Measurements from ENCODE around the gene SMCO4. TPM values are rescaled to one million over a fixed set of nuclear protein-coding genes. Genes with fewer than 3 reads are reported as not detected.

The SMCO4 gene
- total RNA-seq, 1 donor from 2014 or later, result 29.3 TPM

GRCh38 chr11:93480756-93481155 lies 62.4 kb downstream of the SMCO4 start:
- peaks cover 19% of the 10 kb centered on the region for H4K20me1 ChIP-seq (ENCODE audit: insufficient read depth, low read length)

GRCh38 chr11:93480256-93480655 lies 62.9 kb downstream of the SMCO4 start:
- Mint-ChIP-seq H3K36me3 (ENCODE audit: low read depth, unreplicated experiment) (peaks cover 23% of the 10 kb centered on the region), H3K4me1 (ENCODE audit: low read depth, unreplicated experiment) (peaks cover 15% of the 10 kb centered on the region), H3K27ac (ENCODE audit: unreplicated experiment) (no peak overlapping the region), H3K9me3 (ENCODE audit: unreplicated experiment) (no peaks in the 10 kb centered on the region), H3K4me3 (ENCODE audit: unreplicated experiment) (no peak overlapping the region), H3K27me3 (ENCODE audit: low read depth, unreplicated experiment) (no peaks in the 10 kb centered on the region)
- TF ChIP-seq EZH2 (IDR thresholded peaks at IDR 0.05; ENCODE audit: insufficient read depth, low read length), result no peak
- no peak for TF ChIP-seq CTCF (IDR thresholded peaks at IDR 0.05; ENCODE audit: insufficient read depth, low read depth, low read length)
- H3K27me3 ChIP-seq (ENCODE audit: insufficient read depth, low read length), result no peaks in the 10 kb centered on the region
- H3K9me3 ChIP-seq (ENCODE audit: insufficient read depth, low read depth, low read length), result no peaks in the 10 kb centered on the region
- H3K4me3 ChIP-seq (ENCODE audit: insufficient read depth, low read depth, low read length), result no peak overlapping the region
- no peaks in the 10 kb centered on the region for H3K36me3 ChIP-seq (ENCODE audit: insufficient read depth, low read length)
- H3K4me2 ChIP-seq (ENCODE audit: low read length), result no peak overlapping the region
- H3K9ac ChIP-seq (ENCODE audit: low read length), result no peak overlapping the region
- H3K27ac ChIP-seq (ENCODE audit: low read depth, low read length), result no peak overlapping the region
- no peak overlapping the region for H2AFZ ChIP-seq (ENCODE audit: low read depth, low read length)
- FAIRE-seq (no peak), DNase-seq (ENCODE audit: low read depth) (no peak)
- no peaks in the 10 kb centered on the region for H3K79me2 ChIP-seq (ENCODE audit: insufficient read depth, low read length)
- H4K20me1 ChIP-seq (ENCODE audit: insufficient read depth, low read length), result peaks cover 16% of the 10 kb centered on the region
- H3K4me1 ChIP-seq (ENCODE audit: insufficient read depth, low read length), result peaks cover 6% of the 10 kb centered on the region

More at GRCh38 chr11:93480756-93481155, 62.4 kb downstream of the SMCO4 start:
- no peaks in the 10 kb centered on the region for H3K79me2 ChIP-seq (ENCODE audit: insufficient read depth, low read length)
- H2AFZ ChIP-seq (ENCODE audit: low read depth, low read length), result no peak overlapping the region
- H3K36me3 ChIP-seq (ENCODE audit: insufficient read depth, low read length), result no peaks in the 10 kb centered on the region
- Mint-ChIP-seq H3K9me3 (ENCODE audit: unreplicated experiment) (no peaks in the 10 kb centered on the region), H3K4me1 (ENCODE audit: low read depth, unreplicated experiment) (peaks cover 15% of the 10 kb centered on the region), H3K4me3 (ENCODE audit: unreplicated experiment) (no peak overlapping the region), H3K27me3 (ENCODE audit: low read depth, unreplicated experiment) (no peaks in the 10 kb centered on the region), H3K27ac (ENCODE audit: unreplicated experiment) (no peak overlapping the region), H3K36me3 (ENCODE audit: low read depth, unreplicated experiment) (peaks cover 23% of the 10 kb centered on the region)
- no peaks in the 10 kb centered on the region for H3K9me3 ChIP-seq (ENCODE audit: insufficient read depth, low read depth, low read length)
- no peak for TF ChIP-seq CTCF (IDR thresholded peaks at IDR 0.05; ENCODE audit: insufficient read depth, low read depth, low read length)
- TF ChIP-seq EZH2 (IDR thresholded peaks at IDR 0.05; ENCODE audit: insufficient read depth, low read length), result no peak
- H3K4me1 ChIP-seq (ENCODE audit: insufficient read depth, low read length), result peaks cover 6% of the 10 kb centered on the region
- H3K4me2 ChIP-seq (ENCODE audit: low read length), result no peak overlapping the region
- FAIRE-seq (no peak), DNase-seq (ENCODE audit: low read depth) (no peak)
- H3K4me3 ChIP-seq (ENCODE audit: insufficient read depth, low read depth, low read length), result no peak overlapping the region
- H3K27me3 ChIP-seq (ENCODE audit: insufficient read depth, low read length), result no peaks in the 10 kb centered on the region
- H3K27ac ChIP-seq (ENCODE audit: low read depth, low read length), result no peak overlapping the region
- H3K9ac ChIP-seq (ENCODE audit: low read length), result no peak overlapping the region

- TF ChIP-seq EZH2 (IDR thresholded peaks at IDR 0.05; ENCODE audit: insufficient read depth, low read length) (no peak), CTCF (IDR thresholded peaks at IDR 0.05; ENCODE audit: insufficient read depth, low read depth, low read length) (no peak)
- FAIRE-seq (no peak), DNase-seq (ENCODE audit: low read depth) (no peak)
- no peak overlapping the region for H3K4me3 Mint-ChIP-seq (ENCODE audit: unreplicated experiment)
- no peaks in the 10 kb centered on the region for H3K27me3 ChIP-seq (ENCODE audit: insufficient read depth, low read length)
- H3K79me2 ChIP-seq (ENCODE audit: insufficient read depth, low read length), result no peaks in the 10 kb centered on the region
- no peak overlapping the region for H2AFZ ChIP-seq (ENCODE audit: low read depth, low read length)
- peaks cover 23% of the 10 kb centered on the region for H3K36me3 Mint-ChIP-seq (ENCODE audit: low read depth, unreplicated experiment)
- H3K4me1 ChIP-seq (ENCODE audit: insufficient read depth, low read length), result peaks cover 6% of the 10 kb centered on the region
- H3K9ac ChIP-seq (ENCODE audit: low read length), result no peak overlapping the region
- no peaks in the 10 kb centered on the region for H3K36me3 ChIP-seq (ENCODE audit: insufficient read depth, low read length)
- peaks cover 26% of the 10 kb centered on the region for H3K4me1 Mint-ChIP-seq (ENCODE audit: low read depth, unreplicated experiment)
- H3K4me3 ChIP-seq (ENCODE audit: insufficient read depth, low read depth, low read length), result no peak overlapping the region
- H4K20me1 ChIP-seq (ENCODE audit: insufficient read depth, low read length), result peaks cover 8% of the 10 kb centered on the region
- no peak overlapping the region for H3K4me2 ChIP-seq (ENCODE audit: low read length)
- H3K27ac ChIP-seq (ENCODE audit: low read depth, low read length), result no peak overlapping the region
- no peaks in the 10 kb centered on the region for H3K9me3 Mint-ChIP-seq (ENCODE audit: unreplicated experiment)
- H3K27me3 Mint-ChIP-seq (ENCODE audit: low read depth, unreplicated experiment), result no peaks in the 10 kb centered on the region
- H3K27ac Mint-ChIP-seq (ENCODE audit: unreplicated experiment), result no peak overlapping the region
- H3K9me3 ChIP-seq (ENCODE audit: insufficient read depth, low read depth, low read length), result no peaks in the 10 kb centered on the region
Measured at GRCh38 chr11:93478841-93479240, 64.3 kb downstream of the SMCO4 start.
